ENCODE measurements around the gene FBH1.
"Not testable (repeated sequence)": the region's sequence is repeated elsewhere in the genome, so short reads cannot be mapped to it uniquely, and the experiment has no call there.

Gene FBH1

GRCh38 chr10:5898163-5898562 is 8.1 kb downstream of the FBH1 start:
- DNase-seq (ENCODE audit: insufficient read length, low spot score) (no peak), FAIRE-seq (no peak)
- no peak for TF ChIP-seq CTCF (IDR thresholded peaks at IDR 0.05; ENCODE audit: insufficient read depth, missing control alignments)

DNA sequence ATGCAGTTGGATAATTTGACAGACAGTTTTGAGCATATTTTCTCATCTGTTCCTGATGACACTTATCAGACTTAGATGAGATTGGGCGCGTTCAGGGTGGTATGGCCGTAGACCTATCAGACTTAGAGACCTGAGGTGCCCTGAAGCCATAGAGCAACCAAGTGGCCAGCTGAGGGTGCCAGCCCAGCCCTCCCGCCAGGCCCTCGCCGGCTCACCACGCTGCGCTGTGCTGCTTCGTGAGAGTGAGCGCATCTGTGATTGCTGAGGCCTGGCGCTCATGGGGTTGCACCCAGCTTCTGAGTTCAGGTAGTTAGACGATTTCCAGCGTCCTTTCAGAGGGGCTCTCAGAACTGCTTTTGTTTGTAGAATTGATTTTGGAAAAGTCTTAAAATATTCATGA is 10.2 kb downstream of the FBH1 start:
- DNase-seq (ENCODE audit: insufficient read length, low spot score) = no peak
- FAIRE-seq = no peak
- TF ChIP-seq CTCF (IDR thresholded peaks at IDR 0.05; ENCODE audit: insufficient read depth, missing control alignments) = no peak

GRCh38 chr10:5902511-5903274 is 12.7 kb downstream of the FBH1 start:
- TF ChIP-seq CTCF (IDR thresholded peaks at IDR 0.05; ENCODE audit: insufficient read depth, missing control alignments) = no peak
- no peak for FAIRE-seq

GRCh38 chr10:5903563-5903962 is 13.5 kb downstream of the FBH1 start:
- FAIRE-seq (no peak), DNase-seq (ENCODE audit: insufficient read length, low spot score) (no peak)
- TF ChIP-seq CTCF (IDR thresholded peaks at IDR 0.05; ENCODE audit: insufficient read depth, missing control alignments) = no peak

More at GRCh38 chr10:5902511-5903274, 12.7 kb downstream of the FBH1 start:
- no peak for DNase-seq (ENCODE audit: insufficient read length, low spot score)

GRCh38 chr10:5904227-5904626 is 14.2 kb downstream of the FBH1 start:
- FAIRE-seq (no peak), DNase-seq (ENCODE audit: insufficient read length, low spot score) (no peak)
- TF ChIP-seq CTCF (IDR thresholded peaks at IDR 0.05; ENCODE audit: insufficient read depth, missing control alignments) = no peak

DNA sequence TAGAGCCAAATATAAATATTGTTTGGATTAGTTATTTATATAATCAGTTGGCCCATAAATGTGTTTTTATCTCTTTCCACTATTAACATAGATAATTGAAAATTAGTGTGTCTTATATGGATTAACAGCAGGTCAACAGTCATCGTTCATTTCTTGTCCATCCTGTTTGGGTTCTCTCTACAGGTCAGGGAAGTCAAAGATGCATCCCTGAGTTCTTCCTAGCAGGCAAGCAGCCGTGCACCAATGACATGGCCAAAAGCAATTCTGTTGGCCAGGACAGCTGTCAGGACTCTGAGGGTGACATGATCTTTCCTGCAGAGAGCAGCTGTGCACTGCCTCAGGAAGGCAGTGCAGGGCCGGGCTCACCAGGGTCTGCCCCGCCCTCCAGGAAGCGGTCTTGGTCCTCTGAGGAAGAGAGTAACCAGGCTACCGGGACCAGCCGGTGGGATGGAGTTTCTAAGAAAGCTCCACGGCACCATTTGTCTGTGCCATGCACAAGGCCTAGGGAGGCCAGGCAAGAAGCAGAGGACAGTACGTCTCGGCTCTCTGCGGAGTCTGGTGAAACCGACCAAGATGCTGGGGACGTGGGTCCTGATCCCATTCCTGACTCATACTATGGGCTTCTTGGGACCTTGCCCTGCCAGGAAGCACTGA is 15.9 kb downstream of the FBH1 start:
- DNase-seq (ENCODE audit: insufficient read length, low spot score) = no peak
- no peak for FAIRE-seq
- no peak for TF ChIP-seq CTCF (IDR thresholded peaks at IDR 0.05; ENCODE audit: insufficient read depth, missing control alignments)

DNA sequence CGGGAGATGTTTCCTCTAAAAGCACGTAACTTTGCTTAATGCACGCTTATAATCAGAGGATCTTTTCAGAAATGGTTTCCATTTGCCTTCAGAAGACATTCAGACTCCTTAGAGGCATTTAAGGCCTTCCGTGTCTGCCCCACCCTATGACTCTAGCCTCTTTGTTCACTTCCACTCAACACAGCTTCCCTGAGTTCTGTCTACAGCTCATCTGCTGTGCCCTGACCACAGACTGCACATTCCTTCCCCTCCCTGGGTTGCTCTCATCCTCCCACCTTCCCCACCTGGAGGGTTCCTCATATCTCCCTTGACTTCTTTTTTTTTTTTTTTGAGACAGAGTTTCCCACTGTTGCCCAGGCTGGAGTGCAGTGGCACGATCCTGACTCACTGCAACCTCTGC is 16.6 kb downstream of the FBH1 start:
- DNase-seq (ENCODE audit: insufficient read length, low spot score) = no peak
- no peak for TF ChIP-seq CTCF (IDR thresholded peaks at IDR 0.05; ENCODE audit: insufficient read depth, missing control alignments)
- FAIRE-seq = no peak

DNA sequence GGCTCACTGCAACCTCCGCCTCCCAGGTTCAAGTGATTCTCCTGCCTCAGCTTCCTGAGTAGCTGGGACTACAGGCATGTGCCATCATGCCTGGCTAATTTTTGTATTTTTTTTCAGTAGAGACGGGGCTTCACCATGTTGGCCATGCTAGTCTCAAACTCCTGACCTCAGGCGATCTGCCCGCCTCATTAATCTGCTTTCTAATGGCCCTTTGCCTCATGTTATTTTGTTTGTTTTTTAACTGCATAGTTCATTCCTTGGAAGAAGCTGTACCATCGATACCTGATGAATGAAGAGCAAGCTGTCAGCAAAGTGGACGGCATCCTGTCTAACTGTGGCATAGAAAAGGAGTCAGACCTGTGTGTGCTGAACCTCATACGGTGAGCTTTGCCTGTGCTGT is 18.6 kb downstream of the FBH1 start:
- not testable (repeated sequence) for DNase-seq (ENCODE audit: insufficient read length, low spot score); FAIRE-seq
